Hematopoietic multipotent progenitor cell treated with erythropoietin and hydrocortisone succinate and interleukin-3 and kit ligand, for 17 days (in vitro differentiated cells): ENCODE data around the gene YBX2.

Experiments
- DNase-seq: peaks from one replicate; pipeline ENCODE4 v3.0.0-alpha.2; 2015; ENCODE audit warnings: low spot score

The YBX2 gene

GRCh38 chr17:7296189-7296861, 1.9 kb upstream of the YBX2 start:
- peak; percentile 85 for DNase-seq

GRCh38 chr17:7295230-7296180, 1.1 kb upstream of the YBX2 start:
- DNase-seq: no peak

GRCh38 chr17:7293816-7294613, 424 bp downstream of the YBX2 start:
- peak; percentile 58 for DNase-seq

- no peak for DNase-seq
Observed at GRCh38 chr17:7293159-7293558, 1.3 kb downstream of the YBX2 start.

- no peak for DNase-seq
Observed at GRCh38 chr17:7292729-7293128, 1.7 kb downstream of the YBX2 start.

GRCh38 chr17:7292194-7292593, 2.2 kb downstream of the YBX2 start:
- DNase-seq: no peak

- DNase-seq: no peak
Observed at GRCh38 chr17:7290685-7291084, 3.8 kb downstream of the YBX2 start.

- DNase-seq: no peak
Observed at GRCh38 chr17:7290166-7290565, 4.3 kb downstream of the YBX2 start.

GRCh38 chr17:7289256-7290032, 5.0 kb downstream of the YBX2 start:
- no peak for DNase-seq

- DNase-seq: no peak
Observed at GRCh38 chr17:7285679-7286078, 8.8 kb downstream of the YBX2 start.

- no peak for DNase-seq
Observed at GRCh38 chr17:7284911-7285310, 9.5 kb downstream of the YBX2 start.

GRCh38 chr17:7283471-7284216, 10.8 kb downstream of the YBX2 start:
- no peak for DNase-seq

GRCh38 chr17:7282752-7283321, 11.6 kb downstream of the YBX2 start:
- DNase-seq: peak; percentile 90

- DNase-seq: peak; percentile 60
Observed at GRCh38 chr17:7281953-7282751, 12.3 kb downstream of the YBX2 start.

- peak; percentile 99 for DNase-seq
Observed at GRCh38 chr17:7281074-7281952, 13.1 kb downstream of the YBX2 start, which contains the start of gene SLC2A4. Gene SLC2A4 (plus strand): TSS chr17:7281718. CDS start chr17:7281935, 217 bp downstream.

GRCh38 chr17:7280519-7281073, 13.8 kb downstream of the YBX2 start:
- DNase-seq: peak; percentile 89

- no peak for DNase-seq
Observed at GRCh38 chr17:7279448-7279847, 15.0 kb downstream of the YBX2 start.

- no peak for DNase-seq
Observed at GRCh38 chr17:7266784-7267183, 27.7 kb downstream of the YBX2 start.

- no peak for DNase-seq
Observed at GRCh38 chr17:7263801-7264078, 30.7 kb downstream of the YBX2 start.
